Kidney (tissue), 14 donors: ENCODE measurements around the gene FOCAD. TPM values are rescaled to one million over a fixed set of nuclear protein-coding genes. Genes with fewer than 3 reads are reported as not detected.

Source experiments
- DNase-seq, 5 donors: peaks; one replicate each; pipeline ENCODE4 v3.0.0-alpha.2; 2013 to 2020
- FAIRE-seq: peaks from 2 replicates; lab custom pipeline; 2012; peaks lifted over from hg19 to GRCh38; lab: Jason Lieb, UNC
- H3K27ac ChIP-seq, 2 donors: one replicate each; pipeline ENCODE4 v1.7.0; 2013; ENCODE audit warnings: low read depth in 2 of 2, low read length in 2 of 2, inconsistent platforms in 1 of 2
- H3K27me3 ChIP-seq: one replicate; pipeline ENCODE4 v1.7.1; 2013; ENCODE audit warnings: low read length, inconsistent platforms; ENCODE audit not compliant: control insufficient read depth, insufficient read depth
- H3K36me3 ChIP-seq, 3 donors: one replicate each; pipeline versions ENCODE4 v1.7.0 to v1.7.1; 2013; ENCODE audit warnings: low read length in 3 of 3, control low read depth in 1 of 3, inconsistent platforms in 1 of 3; ENCODE audit not compliant: insufficient read depth in 3 of 3, control insufficient read depth in 2 of 3
- H3K4me1 ChIP-seq, 3 donors: one replicate each; pipeline versions ENCODE4 v1.7.0 to v1.7.1; 2013; ENCODE audit warnings: low read length in 3 of 3, inconsistent platforms in 1 of 3, low read depth in 1 of 3; ENCODE audit not compliant: control insufficient read depth in 2 of 3, insufficient read depth in 2 of 3
- H3K4me3 ChIP-seq, 3 donors: one replicate each; pipeline versions ENCODE4 v1.7.0 to v1.8.1; 2013; ENCODE audit warnings: low read length in 3 of 3, control low read depth in 1 of 3, inconsistent platforms in 1 of 3
- H3K9ac ChIP-seq, 3 donors: one replicate each; pipeline versions ENCODE4 v1.7.0 to v1.7.1; 2013; ENCODE audit warnings: low read length in 3 of 3, control low read depth in 1 of 3, inconsistent platforms in 1 of 3
- H3K9me3 ChIP-seq, 3 donors: one replicate each; pipeline versions ENCODE4 v1.7.0 to v1.7.1; 2013; ENCODE audit warnings: low read length in 3 of 3, control low read depth in 1 of 3, inconsistent platforms in 1 of 3; ENCODE audit not compliant: control insufficient read depth in 2 of 3, insufficient read depth in 1 of 3
- intact Hi-C: fragments of 100-400 bp; cut with DNase I; formaldehyde crosslinking; loops from one replicate; pipeline ENCODE4 v1.11.1; 2022
- polyA plus RNA-seq: library from polyadenylated mRNA; stranded (reverse); fragments of 350-450 nt; fragmentation: Illumina TruSeq; extraction: RNeasy Lipid Tissue Mini Kit (QIAGEN cat#74804); gene quantifications from one replicate; pipeline ENCODE4 v1.2.3, GENCODE V29; 2014; ENCODE audit warnings: low read depth, low replicate concordance; ENCODE audit not compliant: insufficient read depth
- total RNA-seq: library from RNA; stranded (reverse); fragmentation: NEBNext Ultra II Directional; extraction: Animal tissue kit (Norgen Biotek cat#: 25700); gene quantifications from one replicate; pipeline ENCODE4 v1.2.1, GENCODE V29; 2021
- TF ChIP-seq, protein P1 (sequence below): IDR thresholded peaks from 3 replicates; pipeline ENCODE4 v1.5.1; 2012; ENCODE audit warnings: mild to moderate bottlenecking, moderate library complexity, borderline replicate concordance; ENCODE audit not compliant: insufficient read depth; ENCODE audit errors: extremely low read depth
- donor health status: control.
- donor health status: control.
- donor health status: control.
- donor health status: control.
- donor health status: control.
- donor health status: DM: yes; HTN: yes; CAD: no.
- donor health status: Normal renal cell carcinoma (clear cell type).

Gene FOCAD
- total and polyA plus RNA-seq, 2 donors from 2014 or later: 12.2 to 35.7 TPM

DNA sequence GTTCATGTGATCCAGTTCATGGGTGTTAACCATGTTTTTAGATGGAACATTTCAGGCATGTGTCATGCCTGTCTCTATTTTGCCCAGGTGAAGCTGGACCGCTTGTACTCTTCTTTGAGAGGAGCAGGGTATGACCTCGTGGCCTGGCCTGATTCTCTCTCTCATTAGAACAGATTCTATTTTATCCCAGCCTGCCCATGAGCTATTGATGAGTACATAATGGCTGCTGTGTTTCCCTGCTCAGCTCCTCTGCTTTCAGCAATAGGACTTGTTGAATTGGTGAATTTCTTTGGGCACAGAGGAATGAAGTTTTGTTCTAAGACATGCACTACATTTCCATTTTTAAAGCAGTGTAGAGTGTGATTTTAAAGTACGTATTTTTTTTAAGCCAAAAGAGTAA is 261.2 kb downstream of the FOCAD start:
- intact Hi-C loops: loop anchor here (10.0 kb wide), 2 partner anchors 590 to 1020 kb away; no protein-coding TSS in a partner anchor

DNA sequence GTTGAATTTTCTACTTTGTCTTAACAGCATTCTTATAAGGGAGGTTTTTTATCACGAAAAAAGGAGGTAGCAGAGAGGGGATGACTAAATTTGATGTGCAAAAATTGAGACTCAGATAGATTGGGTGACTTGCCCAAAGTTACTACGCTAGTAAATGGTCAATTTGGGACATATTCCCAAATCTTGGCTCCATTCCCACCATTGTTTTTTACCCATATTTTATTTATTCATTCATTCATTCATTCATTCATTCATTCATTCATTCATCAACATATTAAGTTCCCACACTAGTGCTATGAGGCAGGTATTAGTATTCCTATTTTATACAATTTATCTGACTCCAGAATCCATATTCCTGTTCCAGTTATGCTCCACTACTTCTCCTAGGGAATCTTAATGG is 261.8 kb downstream of the FOCAD start:
- Histone ChIP-seq H3K27me3 (no peaks in the 10 kb centered on the region), H3K4me1 (no peaks in the 10 kb centered on the region), H3K9me3 (no peaks in the 10 kb centered on the region), H3K27ac (no peak overlapping the region), H3K9ac (no peak overlapping the region), H3K36me3 (no peaks in the 10 kb centered on the region), H3K4me3 (no peak overlapping the region)
- no peak for FAIRE-seq
- TF ChIP-seq, protein P1, sequence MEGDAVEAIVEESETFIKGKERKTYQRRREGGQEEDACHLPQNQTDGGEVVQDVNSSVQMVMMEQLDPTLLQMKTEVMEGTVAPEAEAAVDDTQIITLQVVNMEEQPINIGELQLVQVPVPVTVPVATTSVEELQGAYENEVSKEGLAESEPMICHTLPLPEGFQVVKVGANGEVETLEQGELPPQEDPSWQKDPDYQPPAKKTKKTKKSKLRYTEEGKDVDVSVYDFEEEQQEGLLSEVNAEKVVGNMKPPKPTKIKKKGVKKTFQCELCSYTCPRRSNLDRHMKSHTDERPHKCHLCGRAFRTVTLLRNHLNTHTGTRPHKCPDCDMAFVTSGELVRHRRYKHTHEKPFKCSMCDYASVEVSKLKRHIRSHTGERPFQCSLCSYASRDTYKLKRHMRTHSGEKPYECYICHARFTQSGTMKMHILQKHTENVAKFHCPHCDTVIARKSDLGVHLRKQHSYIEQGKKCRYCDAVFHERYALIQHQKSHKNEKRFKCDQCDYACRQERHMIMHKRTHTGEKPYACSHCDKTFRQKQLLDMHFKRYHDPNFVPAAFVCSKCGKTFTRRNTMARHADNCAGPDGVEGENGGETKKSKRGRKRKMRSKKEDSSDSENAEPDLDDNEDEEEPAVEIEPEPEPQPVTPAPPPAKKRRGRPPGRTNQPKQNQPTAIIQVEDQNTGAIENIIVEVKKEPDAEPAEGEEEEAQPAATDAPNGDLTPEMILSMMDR: no peak
- intact Hi-C loops: loop anchor here (10.0 kb wide), 2 partner anchors 591 to 1021 kb away; no protein-coding TSS in a partner anchor
- no peak for DNase-seq

More for the DNA sequence above, 261.2 kb downstream of the FOCAD start:
- Histone ChIP-seq H3K9ac (no peak overlapping the region), H3K4me1 (no peaks in the 10 kb centered on the region), H3K9me3 (no peaks in the 10 kb centered on the region), H3K27ac (no peak overlapping the region), H3K36me3 (no peaks in the 10 kb centered on the region), H3K27me3 (no peaks in the 10 kb centered on the region), H3K4me3 (no peak overlapping the region)
- DNase-seq (no peak), FAIRE-seq (no peak)
- TF ChIP-seq, protein P1: no peak

DNA sequence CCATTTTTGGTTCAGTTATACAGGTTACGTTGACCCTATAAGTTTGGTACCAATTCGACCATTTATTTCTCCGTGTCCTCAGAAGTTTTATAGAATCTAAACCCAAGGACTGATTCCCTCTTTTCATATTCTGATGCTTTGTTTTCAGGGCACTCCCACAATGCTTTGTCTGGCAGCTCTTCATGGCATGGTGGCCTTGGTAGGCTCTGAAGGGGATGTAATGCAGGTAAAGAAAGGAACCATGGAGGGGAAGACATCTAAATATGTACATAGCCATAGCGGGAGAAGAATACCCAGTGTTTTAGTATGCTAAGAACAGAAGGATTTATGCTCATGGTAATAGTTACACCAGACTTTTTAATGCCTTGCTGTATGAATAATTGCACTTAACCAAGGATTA is 264.6 kb downstream of the FOCAD start:
- Histone ChIP-seq H3K36me3 (peaks cover 0 to 6% (median 3%) of the 10 kb centered on the region in 3 donors), H3K9ac (no peak overlapping the region), H3K9me3 (no peaks in the 10 kb centered on the region), H3K27me3 (no peaks in the 10 kb centered on the region), H3K4me3 (no peak overlapping the region), H3K27ac (no peak overlapping the region), H3K4me1 (no peaks in the 10 kb centered on the region)
- TF ChIP-seq, protein P1: no peak
- FAIRE-seq (no peak), DNase-seq (no peak)
- intact Hi-C loops: loop anchor here (10.0 kb wide), 2 partner anchors 594 to 1024 kb away; no protein-coding TSS in a partner anchor

DNA sequence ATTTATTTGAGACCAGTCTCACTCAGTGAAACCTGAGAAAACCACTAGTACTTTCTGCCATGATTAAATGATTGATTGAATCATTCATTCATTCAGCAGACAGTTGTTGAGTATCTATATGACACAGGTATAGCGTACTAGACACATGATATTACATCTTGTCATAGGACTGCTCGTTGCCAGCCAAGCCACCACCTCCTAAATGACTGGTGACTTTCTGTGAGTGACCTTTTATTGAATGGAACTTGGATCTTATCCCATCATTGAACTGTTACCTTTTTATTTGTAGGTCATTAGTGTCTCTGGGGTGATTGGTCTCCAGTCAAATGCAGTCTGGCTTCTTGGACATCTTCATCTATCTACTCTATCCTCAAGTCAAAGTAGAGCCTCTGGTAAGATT is 266.6 kb downstream of the FOCAD start:
- Histone ChIP-seq H3K9ac (no peak overlapping the region), H3K27me3 (no peaks in the 10 kb centered on the region), H3K9me3 (no peaks in the 10 kb centered on the region), H3K4me3 (no peak overlapping the region), H3K4me1 (no peaks in the 10 kb centered on the region), H3K27ac (no peak overlapping the region), H3K36me3 (peaks cover 0 to 6% (median 3%) of the 10 kb centered on the region in 3 donors)
- TF ChIP-seq, protein P1: no peak
- DNase-seq (no peak), FAIRE-seq (no peak)
- intact Hi-C loops: no loop called here
